Neural progenitor cell (in vitro differentiated cells): ENCODE measurements around the gene IL17RA.

Experiments
- CTCF ChIP-seq: fragments of 200-600 bp; sonication (generic); IDR thresholded peaks from 2 replicates; pipeline ENCODE4 v1.5.1; 2017; ENCODE audit warnings: antibody characterized with exemption, mild to moderate bottlenecking
- EZH2phosphoT487 ChIP-seq: fragments of 200-600 bp; sonication (generic); IDR thresholded peaks from 2 replicates; pipeline ENCODE4 v1.6.1; 2017; ENCODE audit warnings: antibody characterized with exemption

- no peak for TF ChIP-seq CTCF
- no peak for TF ChIP-seq EZH2phosphoT487
These were observed 49.6 kb upstream of the IL17RA start for GRCh38 chr22:17035246-17035645.
